ENCODE measurements around the gene NCK2. TPM values are rescaled to one million over a fixed set of nuclear protein-coding genes. Genes with fewer than 3 reads are reported as not detected.

Gene NCK2
- total and polyA plus RNA-seq, 2 of the 4 experiments (the other 2 are of a cell fraction) = 15.8 to 22.2 TPM

DNA sequence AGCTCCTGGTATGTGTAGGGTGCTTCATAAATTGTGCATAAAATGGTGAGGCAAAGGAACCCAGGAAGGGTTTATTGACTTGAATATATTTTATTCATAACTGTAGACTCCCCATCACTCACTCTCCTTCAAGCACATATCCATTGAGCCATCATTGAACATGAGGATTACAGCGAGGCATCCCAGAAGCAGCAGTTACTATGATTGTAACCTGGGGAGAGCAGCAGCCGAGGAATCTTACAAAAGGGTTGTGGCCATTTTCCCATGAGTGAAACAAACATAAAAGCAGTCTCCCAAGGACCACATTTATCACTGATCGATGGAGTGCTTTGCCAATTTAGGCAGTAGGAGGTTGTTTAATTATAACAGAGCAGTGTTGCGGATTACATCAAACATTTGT lies 183.4 kb downstream of the NCK2 start:
- Histone ChIP-seq H4K20me1 (ENCODE audit: insufficient read depth, low read length) (no peaks in the 10 kb centered on the region), H3K9ac (ENCODE audit: low read depth, low read length) (no peak overlapping the region), H3K14ac (replicated peaks; ENCODE audit: low read depth, low read length) (no peak overlapping the region), H3K9me1 (ENCODE audit: insufficient read depth, low read length) (no peaks in the 10 kb centered on the region), H3K4me2 (ENCODE audit: low read depth, low read length) (no peak overlapping the region), H3K4me1 (ENCODE audit: control insufficient read depth, insufficient read depth, low read length) (no peaks in the 10 kb centered on the region), H3K27ac (ENCODE audit: insufficient read depth, low read length) (no peak overlapping the region), H3K4ac (ENCODE audit: low read depth, low read length) (no peak overlapping the region), H2BK5ac (ENCODE audit: low read depth, low read length, poor library complexity, severe bottlenecking) (no peak overlapping the region), H2AK9ac (replicated peaks; ENCODE audit: low read depth, low read length, poor library complexity) (no peak overlapping the region), H3K79me1 (ENCODE audit: low read depth in 1 of 2, low read length in 2 of 2) (no peaks in the 10 kb centered on the region), H3K56ac (ENCODE audit: extremely low read depth, insufficient read depth, low read length) (no peak overlapping the region), H3K18ac (ENCODE audit: low read depth, low read length) (no peak overlapping the region), H2AK5ac (ENCODE audit: low read depth, low read length) (no peak overlapping the region), H3K4me3 (ENCODE audit: insufficient read depth, low read depth, low read length) (no peak overlapping the region), H4K91ac (ENCODE audit: insufficient read depth, low read depth, low read length) (no peak overlapping the region), H2AFZ (replicated peaks; ENCODE audit: low read length, poor library complexity) (no peak overlapping the region), H3K36me3 (ENCODE audit: control insufficient read depth, insufficient read depth, low read length) (no peaks in the 10 kb centered on the region), H4K5ac (ENCODE audit: low read depth, low read length) (no peak overlapping the region), H3K9me3 (ENCODE audit: control insufficient read depth, insufficient read depth, low read length) (no peaks in the 10 kb centered on the region), H2BK120ac (ENCODE audit: low read depth, low read length) (no peak overlapping the region), H3K23ac (ENCODE audit: low read depth, low read length) (no peak overlapping the region), H2BK15ac (ENCODE audit: low read depth, low read length) (no peak overlapping the region), H4K8ac (ENCODE audit: low read depth in 2 of 2, low read length in 2 of 2) (no peak overlapping the region), H2BK20ac (ENCODE audit: low read depth, low read length) (no peak overlapping the region), H3K27me3 (ENCODE audit: control insufficient read depth, insufficient read depth, low read length) (peaks cover 28% of the 10 kb centered on the region)
- dilution Hi-C loops (cut with HindIII; ENCODE audit: low sequenced_read_pairs, unreplicated experiment) (no loop called here), intact Hi-C loops (cut with micrococcal nuclease) (no loop called here), in situ Hi-C loops (cut with MboI; ENCODE audit: low sequenced_read_pairs) (no loop called here)
- no peak for TF ChIP-seq ELK1 (IDR thresholded peaks at IDR 0.05; ENCODE audit: borderline replicate concordance, low read depth, low read length)
- no peak for TF ChIP-seq FOS (IDR thresholded peaks at IDR 0.05; ENCODE audit: low read depth, low read length)
- no peak for TF ChIP-seq BHLHE40 (IDR thresholded peaks at IDR 0.05; ENCODE audit: low read depth, low read length)
- no peak for TF ChIP-seq RAD21 (IDR thresholded peaks at IDR 0.05; ENCODE audit: low read length)
- no peak for TF ChIP-seq RCOR1 (IDR thresholded peaks at IDR 0.05; ENCODE audit: insufficient replicate concordance, low read length)
- TF ChIP-seq MAZ (IDR thresholded peaks at IDR 0.05; ENCODE audit: borderline replicate concordance, low read depth, low read length) = no peak
- TF ChIP-seq POLR2A (IDR thresholded peaks at IDR 0.05; ENCODE audit: low read depth, low read length) = no peak
- no peak for TF ChIP-seq MAFK (IDR thresholded peaks at IDR 0.05; ENCODE audit: low read depth, low read length)
- TF ChIP-seq RFX5 (IDR thresholded peaks at IDR 0.05; ENCODE audit: low read depth, low read length) = no peak
- no peak for TF ChIP-seq CHD1 (IDR thresholded peaks at IDR 0.05; ENCODE audit: low read depth, low read length)
- TF ChIP-seq USF2 (IDR thresholded peaks at IDR 0.05; ENCODE audit: low read depth, low read length) = no peak
- TF ChIP-seq, protein P1, sequence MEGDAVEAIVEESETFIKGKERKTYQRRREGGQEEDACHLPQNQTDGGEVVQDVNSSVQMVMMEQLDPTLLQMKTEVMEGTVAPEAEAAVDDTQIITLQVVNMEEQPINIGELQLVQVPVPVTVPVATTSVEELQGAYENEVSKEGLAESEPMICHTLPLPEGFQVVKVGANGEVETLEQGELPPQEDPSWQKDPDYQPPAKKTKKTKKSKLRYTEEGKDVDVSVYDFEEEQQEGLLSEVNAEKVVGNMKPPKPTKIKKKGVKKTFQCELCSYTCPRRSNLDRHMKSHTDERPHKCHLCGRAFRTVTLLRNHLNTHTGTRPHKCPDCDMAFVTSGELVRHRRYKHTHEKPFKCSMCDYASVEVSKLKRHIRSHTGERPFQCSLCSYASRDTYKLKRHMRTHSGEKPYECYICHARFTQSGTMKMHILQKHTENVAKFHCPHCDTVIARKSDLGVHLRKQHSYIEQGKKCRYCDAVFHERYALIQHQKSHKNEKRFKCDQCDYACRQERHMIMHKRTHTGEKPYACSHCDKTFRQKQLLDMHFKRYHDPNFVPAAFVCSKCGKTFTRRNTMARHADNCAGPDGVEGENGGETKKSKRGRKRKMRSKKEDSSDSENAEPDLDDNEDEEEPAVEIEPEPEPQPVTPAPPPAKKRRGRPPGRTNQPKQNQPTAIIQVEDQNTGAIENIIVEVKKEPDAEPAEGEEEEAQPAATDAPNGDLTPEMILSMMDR (conservative IDR thresholded peaks at IDR 0.05; ENCODE audit: low read depth, low read length) = no peak
- no peak for TF ChIP-seq NFE2L2 (IDR thresholded peaks at IDR 0.05; ENCODE audit: low read depth, low read length)
- no peak for TF ChIP-seq CEBPB (IDR thresholded peaks at IDR 0.05; ENCODE audit: low read depth, low read length)
- ATAC-seq (ENCODE audit: low read depth) = no peak
- ChIA-PET POLR2A (ENCODE audit: unreplicated experiment) (no interaction called here), CTCF (no interaction called here)
- BruUV-seq (replicated peaks) = no TSS peak
- no CpG with 5 or more reads among the region's 4 CpGs for WGBS, 2 experiments (ENCODE audit: extremely low coverage in 2 of 2, insufficient read length in 1 of 2)
- no peak for DNase-seq

Measured in IMR-90 (cell line).